HepG2 (cell line): ENCODE measurements around the gene NUP107. TPM values are rescaled to one million over a fixed set of nuclear protein-coding genes. Genes with fewer than 3 reads are reported as not detected.

ENCODE experiments used
- ATAC-seq: fragments of 200-7000 bp; cut with Tn5 transposase; 3 replicates; pipeline ENCODE4 v1.9.1; 2020; ENCODE audit warnings: mild to moderate bottlenecking, moderate library complexity
- BruUV-seq: library from RNA; stranded (reverse); fragments of 400-500 nt; replicated peaks from 2 replicates; lab custom pipeline; 2021; lab: Mats Ljungman, UMichigan
- CTCF ChIA-PET: fragments of 300-600 bp; formaldehyde crosslinking; extraction: SDS; loops from one replicate; lab custom pipeline; 2021; ENCODE audit warnings: low total read pairs, inconsistent platforms, low intra/inter-chr PET ratio; lab: Yijun Ruan, JAX
- POLR2A ChIA-PET: fragments of 350-600 bp; sonication (Branson Sonifier 250); formaldehyde crosslinking; loops from one replicate; lab custom pipeline; 2020; ENCODE audit warnings: antibody characterized with exemption, inconsistent platforms; lab: Yijun Ruan, JAX
- DNase-seq: peaks from one replicate; pipeline ENCODE4 v3.0.0-alpha.2; 2015; ENCODE audit warnings: low spot score
- FAIRE-seq: peaks from 3 replicates; lab custom pipeline; 2011; peaks lifted over from hg19 to GRCh38; lab: Jason Lieb, UNC
- H2AFZ ChIP-seq: one replicate; pipeline ENCODE4 v1.6.1; 2011; ENCODE audit warnings: low read length, inconsistent platforms
- H3K27ac ChIP-seq: fragments of 300-600 bp; 3 replicates; pipeline ENCODE4 v1.8.0; 2011; ENCODE audit warnings: mixed run types, mild to moderate bottlenecking, mixed read lengths, low read length, inconsistent platforms; ENCODE audit not compliant: insufficient read depth; ENCODE audit errors: extremely low read length
- H3K27me3 ChIP-seq, 2 experiments: fragments of 200-600 bp in 1 of 2; 2 replicates in 1 of 2; 3 replicates in 1 of 2; pipeline versions ENCODE4 v1.6.0 to v1.8.0; 2011; ENCODE audit warnings: low read length in 2 of 2, mild to moderate bottlenecking in 2 of 2, moderate library complexity in 2 of 2, inconsistent platforms in 1 of 2; ENCODE audit not compliant: insufficient read depth in 2 of 2, control insufficient read depth in 1 of 2
- H3K36me3 ChIP-seq, 2 experiments: fragments of 200-600 bp in 1 of 2; replicated peaks in 1 of 2; 2 replicates in 1 of 2; 3 replicates in 1 of 2; pipeline versions ENCODE4 v1.5.1 to v1.8.0; 2011; ENCODE audit warnings: low read length in 2 of 2, inconsistent platforms in 1 of 2; ENCODE audit not compliant: insufficient read depth in 2 of 2, control insufficient read depth in 1 of 2
- H3K4me1 ChIP-seq: 2 replicates; pipeline ENCODE4 v1.5.1; 2012; ENCODE audit warnings: low read length, inconsistent platforms; ENCODE audit not compliant: insufficient read depth
- H3K4me2 ChIP-seq: 2 replicates; pipeline ENCODE4 v1.6.0; 2011; ENCODE audit warnings: low read depth, low read length, inconsistent platforms
- H3K4me3 ChIP-seq, 3 experiments: fragments of 200-600 bp in 1 of 3; sonication (generic), shearing (Covaris generic) in 1 of 3; replicated peaks in 1 of 3; 2 replicates each; pipeline ENCODE4 v1.5.1; 2011 to 2016; ENCODE audit warnings: low read length in 3 of 3, inconsistent platforms in 2 of 3, low read depth in 2 of 3, mild to moderate bottlenecking in 2 of 3, control low read depth in 1 of 3, mixed read lengths in 1 of 3; ENCODE audit not compliant: insufficient read depth in 1 of 3
- H3K79me2 ChIP-seq: one replicate; pipeline ENCODE4 v1.6.1; 2011; ENCODE audit warnings: low read length, inconsistent platforms; ENCODE audit not compliant: insufficient read depth
- H3K9ac ChIP-seq: 2 replicates; pipeline ENCODE4 v1.6.0; 2011; ENCODE audit warnings: mild to moderate bottlenecking, low read depth, low read length, inconsistent platforms; ENCODE audit not compliant: insufficient read depth
- H3K9me3 ChIP-seq: 2 replicates; pipeline ENCODE4 v1.5.1; 2012; ENCODE audit warnings: mild to moderate bottlenecking, low read length
- H4K20me1 ChIP-seq: 2 replicates; pipeline ENCODE4 v1.6.0; 2011; ENCODE audit warnings: inconsistent platforms, mild to moderate bottlenecking, low read length, moderate library complexity; ENCODE audit not compliant: insufficient read depth
- ASH2L ChIP-seq: fragments of 300-600, 200-600 bp; sonication (generic); IDR thresholded peaks from 2 replicates; pipeline ENCODE4 v1.7.0; 2017; ENCODE audit warnings: low read depth, mild to moderate bottlenecking, moderate library complexity, mixed read lengths, low read length; ENCODE audit not compliant: insufficient read length
- ETV5 ChIP-seq: IDR thresholded peaks from 2 replicates; pipeline ENCODE4 v1.6.1; 2018; ENCODE audit warnings: missing biosample characterization, missing genetic modification reagents, inconsistent platforms, borderline replicate concordance
- FOXK1 ChIP-seq: sonication (generic); formaldehyde crosslinking; IDR thresholded peaks from 2 replicates; pipeline ENCODE4 v1.4.0; 2020; ENCODE audit warnings: low read depth, missing genetic modification reagents, borderline replicate concordance
- HDAC1 ChIP-seq: sonication (generic); formaldehyde crosslinking; IDR thresholded peaks from 2 replicates; pipeline ENCODE4 v1.5.1; 2020; ENCODE audit warnings: mild to moderate bottlenecking, missing genetic modification reagents
- KLF12 ChIP-seq: sonication (generic); formaldehyde crosslinking; IDR thresholded peaks from 2 replicates; pipeline ENCODE4 v1.4.0; 2020; ENCODE audit warnings: missing genetic modification reagents, borderline replicate concordance
- KMT2A ChIP-seq: sonication (generic); formaldehyde crosslinking; IDR thresholded peaks from 2 replicates; pipeline ENCODE4 v1.4.0; 2020; ENCODE audit warnings: missing genetic modification reagents
- TAF1 ChIP-seq: sonication (generic); formaldehyde crosslinking; IDR thresholded peaks from 2 replicates; pipeline ENCODE4 v1.4.0; 2020; ENCODE audit warnings: missing genetic modification reagents
- TEAD3 ChIP-seq: optimal IDR thresholded peaks from 2 replicates; pipeline ENCODE3; 2016; ENCODE audit warnings: borderline replicate concordance
- ZNF558 ChIP-seq: sonication (generic); formaldehyde crosslinking; IDR thresholded peaks from 2 replicates; pipeline ENCODE4 v1.9.0; 2022; ENCODE audit warnings: mild to moderate bottlenecking, missing genetic modification reagents, borderline replicate concordance
- ZNF605 ChIP-seq: sonication (generic); formaldehyde crosslinking; IDR thresholded peaks from 2 replicates; pipeline ENCODE4 v1.8.0; 2022; ENCODE audit warnings: mild to moderate bottlenecking, missing genetic modification reagents
- ZNF772 ChIP-seq: sonication (generic); formaldehyde crosslinking; IDR thresholded peaks from 2 replicates; pipeline ENCODE4 v1.5.0; 2020; ENCODE audit warnings: mild to moderate bottlenecking, missing genetic modification reagents
- WGBS: methylation state at CpG from one replicate; pipeline ENCODE4 v1.1.6; 2017; ENCODE audit warnings: low lambda C conversion rate; 5-methylcytosine and 5-hydroxymethylcytosine counted together
- in situ Hi-C: cut with HindIII; loops from 2 replicates; pipeline ENCODE4 v1.10.0; 2017; ENCODE audit warnings: low pct_unique_long_range_greater_than_20kb; ENCODE audit not compliant: extremely low pct_ligation_motif_present
- intact Hi-C: fragments of 100-400 bp; cut with micrococcal nuclease; formaldehyde crosslinking; loops from one replicate; pipeline ENCODE4 v1.10.0; 2022; ENCODE audit not compliant: unreplicated experiment
- polyA plus RNA-seq, 8 experiments: library from polyadenylated mRNA; depleted of rRNA in 3 of 8; stranded (reverse) in 7 of 8; unstranded in 1 of 8; fragments of >200 nt; fragmentation: Illumina TruSeq in 4 of 8; extraction: Trizol in 4 of 8; gene quantifications; 2 replicates each; pipeline versions ENCODE4 v1.2.1 to v1.2.3, GENCODE V29; 2011 to 2016; ENCODE audit warnings: low read depth in 4 of 8, missing spikeins in 1 of 8, mixed read lengths in 1 of 8; ENCODE audit not compliant: insufficient read depth in 1 of 8
- total RNA-seq, 5 experiments: library from RNA; depleted of rRNA; stranded (reverse); fragments of >200 nt; fragmentation: Illumina TruSeq; extraction: Trizol; gene quantifications; 2 replicates each; pipeline ENCODE4 v1.2.3, GENCODE V29; 2016; ENCODE audit warnings: low read depth in 1 of 5
- TF ChIP-seq, protein P1 (sequence below): sonication (generic); formaldehyde crosslinking; conservative IDR thresholded peaks from 2 replicates; pipeline ENCODE4 v1.4.0; 2020; ENCODE audit warnings: mild to moderate bottlenecking, missing genetic modification reagents, moderate library complexity
- TF ChIP-seq, protein P2 (sequence below): sonication (generic); formaldehyde crosslinking; IDR thresholded peaks from 2 replicates; pipeline ENCODE4 v1.4.0; 2020; ENCODE audit warnings: mild to moderate bottlenecking, missing genetic modification reagents

The NUP107 gene
- total and polyA plus RNA-seq, 2 of the 13 experiments (the other 11 are each of a cell fraction or from before 2014, with no cell fraction given) = 54.7 to 100 TPM

- WGBS = 3% methylated on average over 17 of the region's 52 CpGs
- ChIA-PET CTCF (no interaction called here), POLR2A (interaction anchor here (0.9 to 2.6 kb wide), 17 partner anchors 14 to 135 kb away, joined by 3 to 58 read pairs (median 4); partner anchors contain the start of genes MDM2 and RAP1B)
- H3K4me1 ChIP-seq = peaks cover 34% of the 10 kb centered on the region
- intact Hi-C loops (loop anchor here (1.0 kb wide), 2 partner anchors 41 to 61 kb away; no protein-coding TSS in a partner anchor), in situ Hi-C loops (loop anchor here (5.0 kb wide), 1 partner anchor 61 kb away; the partner anchor contains the start of gene MDM2)
- peaks cover 37% of the 10 kb centered on the region for H3K79me2 ChIP-seq
- H3K9me3 ChIP-seq = no peaks in the 10 kb centered on the region
- TSS peak; percentile 76 for BruUV-seq
- H3K27me3 ChIP-seq = no peaks in the 10 kb centered on the region; a peak in 1 of 5 replicates
- H3K4me3 ChIP-seq = peak within 1 kb of the TSS; percentile 83 to 93 (median 87)
- peak within 1 kb of the TSS; percentile 77 for H3K9ac ChIP-seq
- FAIRE-seq = no peak
- ATAC-seq = peak; percentile 98
- H3K27ac ChIP-seq = peak within 1 kb of the TSS; percentile 75
- peak within 1 kb of the TSS; percentile 91 for H3K4me2 ChIP-seq
- DNase-seq = peak; percentile 88
- H2AFZ ChIP-seq = peak within 1 kb of the TSS; percentile 96
- peaks cover 3% of the 10 kb centered on the region; the same call in 1 of the 2 replicates for H4K20me1 ChIP-seq
- peaks cover 3 to 17% of the 10 kb centered on the region in 2 experiments; a peak in 3 of 5 replicates for H3K36me3 ChIP-seq
- TF ChIP-seq ZNF605 (CRISPR knock-in tag) (peak; percentile 79; the same call in 1 of the 2 replicates), TEAD3 (CRISPR knock-in tag) (peak; percentile 39), ZNF772 (CRISPR knock-in tag) (peak; percentile 22; the same call in 1 of the 2 replicates), ETV5 (CRISPR knock-in tag) (peak; percentile 65; the same call in 1 of the 2 replicates), HDAC1 (CRISPR knock-in tag) (peak; percentile 53), TAF1 (CRISPR knock-in tag) (peak; percentile 90), ZNF558 (CRISPR knock-in tag) (peak; percentile 85; the same call in 1 of the 2 replicates), FOXK1 (CRISPR knock-in tag) (0 out of 2 replicates have a peak, but pooled peaks have one; percentile 42), KLF12 (peak; percentile 30; the same call in 1 of the 2 replicates), KMT2A (CRISPR knock-in tag) (peak; percentile 85), ASH2L (peak; percentile 71)
- TF ChIP-seq, protein P1, sequence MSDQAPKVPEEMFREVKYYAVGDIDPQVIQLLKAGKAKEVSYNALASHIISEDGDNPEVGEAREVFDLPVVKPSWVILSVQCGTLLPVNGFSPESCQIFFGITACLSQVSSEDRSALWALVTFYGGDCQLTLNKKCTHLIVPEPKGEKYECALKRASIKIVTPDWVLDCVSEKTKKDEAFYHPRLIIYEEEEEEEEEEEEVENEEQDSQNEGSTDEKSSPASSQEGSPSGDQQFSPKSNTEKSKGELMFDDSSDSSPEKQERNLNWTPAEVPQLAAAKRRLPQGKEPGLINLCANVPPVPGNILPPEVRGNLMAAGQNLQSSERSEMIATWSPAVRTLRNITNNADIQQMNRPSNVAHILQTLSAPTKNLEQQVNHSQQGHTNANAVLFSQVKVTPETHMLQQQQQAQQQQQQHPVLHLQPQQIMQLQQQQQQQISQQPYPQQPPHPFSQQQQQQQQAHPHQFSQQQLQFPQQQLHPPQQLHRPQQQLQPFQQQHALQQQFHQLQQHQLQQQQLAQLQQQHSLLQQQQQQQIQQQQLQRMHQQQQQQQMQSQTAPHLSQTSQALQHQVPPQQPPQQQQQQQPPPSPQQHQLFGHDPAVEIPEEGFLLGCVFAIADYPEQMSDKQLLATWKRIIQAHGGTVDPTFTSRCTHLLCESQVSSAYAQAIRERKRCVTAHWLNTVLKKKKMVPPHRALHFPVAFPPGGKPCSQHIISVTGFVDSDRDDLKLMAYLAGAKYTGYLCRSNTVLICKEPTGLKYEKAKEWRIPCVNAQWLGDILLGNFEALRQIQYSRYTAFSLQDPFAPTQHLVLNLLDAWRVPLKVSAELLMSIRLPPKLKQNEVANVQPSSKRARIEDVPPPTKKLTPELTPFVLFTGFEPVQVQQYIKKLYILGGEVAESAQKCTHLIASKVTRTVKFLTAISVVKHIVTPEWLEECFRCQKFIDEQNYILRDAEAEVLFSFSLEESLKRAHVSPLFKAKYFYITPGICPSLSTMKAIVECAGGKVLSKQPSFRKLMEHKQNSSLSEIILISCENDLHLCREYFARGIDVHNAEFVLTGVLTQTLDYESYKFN = peak; percentile 53
- TF ChIP-seq, protein P2, sequence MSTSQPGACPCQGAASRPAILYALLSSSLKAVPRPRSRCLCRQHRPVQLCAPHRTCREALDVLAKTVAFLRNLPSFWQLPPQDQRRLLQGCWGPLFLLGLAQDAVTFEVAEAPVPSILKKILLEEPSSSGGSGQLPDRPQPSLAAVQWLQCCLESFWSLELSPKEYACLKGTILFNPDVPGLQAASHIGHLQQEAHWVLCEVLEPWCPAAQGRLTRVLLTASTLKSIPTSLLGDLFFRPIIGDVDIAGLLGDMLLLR (CRISPR knock-in tag) = peak; percentile 78
These were observed 59.3 kb downstream of the NUP107 start, which contains the start of gene SLC35E3 for GRCh38 chr12:68745904-68746571. SLC35E3 (plus strand) TSS chr12:68746176; CDS start chr12:68746378, 202 bp downstream.
